GM21360 (cell line): ENCODE measurements around the gene UCK2.

Experiments used
- ATAC-seq: cut with Tn5 transposase; IDR thresholded peaks from one replicate; pipeline ENCODE4 v1.9.1; 2021; ENCODE audit warnings: mild to moderate bottlenecking, moderate library complexity; ENCODE audit not compliant: unreplicated experiment

Gene UCK2

DNA sequence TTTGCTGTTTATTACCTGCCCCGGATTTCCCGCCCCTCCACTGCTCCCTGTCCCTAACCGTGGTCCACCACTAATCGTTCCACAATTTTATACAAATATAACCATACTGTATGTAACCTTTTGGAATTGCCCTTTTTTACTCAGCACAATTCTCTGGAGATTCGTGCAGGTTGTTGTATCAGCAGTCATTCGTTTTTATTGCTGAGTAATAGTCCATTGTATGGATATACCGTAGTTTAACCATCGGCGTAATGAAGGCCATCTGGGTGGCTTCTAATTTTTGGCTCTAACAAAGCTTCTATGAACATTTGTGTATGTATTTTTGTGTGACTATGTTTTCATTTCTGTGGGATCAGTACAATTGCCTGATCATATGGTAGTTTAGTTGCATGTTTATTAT is 50.0 kb downstream of the UCK2 start:
- ATAC-seq, result no peak

DNA sequence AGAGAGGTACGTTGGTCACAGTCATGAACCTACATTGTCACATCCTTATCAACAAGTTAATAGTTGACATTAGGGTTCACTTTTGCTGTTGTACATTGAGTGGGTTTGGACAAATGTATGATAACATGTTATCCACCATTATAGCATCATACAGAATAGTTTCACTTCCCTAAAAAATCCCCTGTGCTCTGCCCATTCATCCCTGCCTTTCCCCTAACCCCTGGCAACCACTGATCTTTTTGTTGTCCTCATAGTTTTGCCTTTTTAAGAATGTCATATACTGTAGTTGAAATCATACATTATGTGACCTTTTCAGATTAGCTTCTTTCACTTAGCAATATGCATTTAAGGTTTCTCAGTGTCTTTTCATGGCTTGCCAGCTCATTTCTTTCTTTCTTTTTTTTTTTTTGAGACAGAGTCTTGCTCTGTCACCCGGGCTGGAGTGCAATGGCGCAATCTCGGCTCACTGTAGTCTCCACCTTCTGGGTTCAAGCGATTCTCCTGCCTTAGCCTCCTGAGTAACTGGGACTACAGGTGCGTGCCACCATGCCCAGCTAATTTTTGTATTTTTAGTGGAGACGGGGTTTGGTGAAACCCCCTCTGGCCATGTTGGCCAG is 50.6 kb downstream of the UCK2 start:
- ATAC-seq, result peak; percentile 71

DNA sequence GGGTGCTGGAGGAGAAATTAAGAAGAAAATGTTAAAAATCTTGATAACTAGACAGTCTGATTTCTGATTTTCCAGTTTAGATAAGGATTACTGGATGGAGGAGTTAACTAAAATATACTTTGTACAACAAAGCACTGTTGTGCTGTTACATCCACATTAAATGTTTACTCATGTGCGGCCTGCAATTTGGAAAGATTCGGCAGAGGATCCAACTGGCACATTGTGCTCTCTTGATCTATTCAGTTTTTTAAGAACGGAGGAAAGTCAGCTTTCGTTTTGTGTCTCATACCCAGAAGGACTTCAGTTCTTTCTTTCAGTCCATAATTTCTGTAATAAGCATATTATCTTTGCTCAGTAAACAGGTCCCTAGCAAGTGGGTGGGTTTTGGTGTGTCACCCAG is 52.5 kb downstream of the UCK2 start:
- ATAC-seq, result no peak

DNA sequence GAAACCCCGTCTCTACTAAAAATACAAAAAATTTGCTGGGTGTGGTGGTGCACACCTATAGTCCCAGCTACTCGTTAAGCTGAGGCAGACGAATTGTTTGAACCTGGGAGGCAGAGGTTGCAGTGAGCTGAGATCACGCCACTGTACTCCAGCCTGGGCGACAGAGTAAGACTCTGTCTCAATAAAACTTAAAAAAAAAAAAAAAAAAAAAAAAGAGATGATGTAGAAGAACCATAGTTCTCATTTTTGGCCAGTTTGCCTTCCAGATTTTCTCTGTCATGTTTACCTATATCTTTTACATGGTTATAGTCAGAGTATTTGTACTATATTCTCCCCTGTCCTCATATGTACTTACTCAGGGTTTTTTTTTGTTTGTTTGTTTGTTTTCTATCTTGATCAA is 53.6 kb downstream of the UCK2 start:
- ATAC-seq, result no peak

DNA sequence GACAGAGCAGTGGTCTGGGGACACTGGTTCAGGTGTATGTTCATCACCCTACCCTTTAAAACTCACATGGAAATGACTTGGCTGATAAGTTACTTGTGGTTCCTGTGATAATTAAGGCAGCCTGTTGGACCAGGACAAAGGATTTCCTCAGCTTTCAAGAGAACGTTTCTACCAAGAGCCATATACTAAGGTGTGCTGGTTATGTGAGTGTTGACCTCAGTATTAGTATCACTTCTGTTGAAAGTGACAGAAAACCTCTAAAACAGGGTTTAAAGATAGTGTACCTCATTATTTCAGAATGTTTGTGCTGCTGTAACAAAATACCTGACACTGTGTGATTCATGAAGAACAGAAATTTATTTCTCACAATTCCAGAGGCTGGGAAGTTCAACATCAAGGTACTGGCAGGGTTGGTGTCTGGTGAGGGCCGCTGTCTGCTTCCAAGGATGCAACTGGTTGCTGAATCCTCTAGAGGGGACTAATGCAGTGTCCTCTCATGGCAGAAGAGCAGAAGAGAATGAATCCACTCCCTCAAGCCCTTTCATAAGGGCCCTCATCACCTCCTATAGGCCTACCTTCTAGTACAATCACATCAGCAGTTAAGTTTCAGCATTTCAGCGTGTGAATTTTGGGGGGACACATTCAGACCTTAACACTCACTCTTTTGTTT is 54.9 kb downstream of the UCK2 start:
- ATAC-seq, result no peak

DNA sequence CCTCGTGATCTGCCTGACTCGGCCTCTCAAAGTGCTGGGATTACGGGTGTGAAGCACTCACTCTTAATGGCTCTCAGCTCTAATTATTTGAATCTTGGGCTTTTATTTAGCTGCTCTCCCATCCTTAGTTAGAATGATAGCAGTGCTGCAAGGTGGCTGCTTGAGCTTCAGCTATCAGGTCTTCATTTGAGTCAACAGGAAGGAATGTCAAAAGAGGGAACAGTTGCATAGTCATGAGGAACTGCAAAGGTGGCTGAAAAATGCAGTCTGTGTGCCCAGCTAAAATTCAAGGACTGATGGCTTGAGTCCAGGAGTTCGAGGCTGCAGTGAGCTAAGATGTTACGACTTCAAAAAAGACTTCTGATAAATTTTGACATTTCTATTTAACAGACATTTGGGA is 55.6 kb downstream of the UCK2 start:
- ATAC-seq, result no peak

DNA sequence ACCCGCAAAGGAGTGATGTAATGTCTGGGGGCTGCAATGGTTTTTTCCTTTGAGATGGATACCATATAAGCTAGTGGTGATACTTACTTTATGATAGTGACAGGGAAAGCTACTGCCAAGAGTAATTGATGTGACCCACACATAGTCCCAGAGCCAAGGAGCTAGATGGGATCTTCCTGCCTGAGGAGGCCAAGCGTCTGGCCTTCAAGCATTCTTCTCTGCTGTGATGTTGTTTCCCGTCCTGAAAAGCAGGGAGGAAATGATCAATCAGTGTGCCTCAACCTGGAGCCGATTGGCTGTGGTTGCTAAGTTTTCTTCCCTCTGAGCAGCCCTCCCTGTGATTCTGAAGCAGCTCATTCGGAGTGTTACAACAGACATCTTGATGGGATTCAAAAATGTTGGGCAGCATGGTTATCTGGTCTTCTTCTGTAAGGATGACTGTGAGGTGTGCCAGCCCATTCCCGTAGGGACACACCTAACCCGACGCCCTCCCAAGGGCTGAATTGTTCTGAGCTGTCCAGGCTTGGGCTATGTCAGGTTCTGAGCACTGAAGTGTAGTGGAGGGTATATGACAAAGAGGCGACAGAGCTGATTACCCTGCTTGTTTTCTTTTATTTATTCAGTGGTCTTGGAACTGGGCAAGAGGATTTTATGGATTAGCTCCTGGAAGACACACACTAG is 56.7 kb downstream of the UCK2 start:
- ATAC-seq, result no peak

DNA sequence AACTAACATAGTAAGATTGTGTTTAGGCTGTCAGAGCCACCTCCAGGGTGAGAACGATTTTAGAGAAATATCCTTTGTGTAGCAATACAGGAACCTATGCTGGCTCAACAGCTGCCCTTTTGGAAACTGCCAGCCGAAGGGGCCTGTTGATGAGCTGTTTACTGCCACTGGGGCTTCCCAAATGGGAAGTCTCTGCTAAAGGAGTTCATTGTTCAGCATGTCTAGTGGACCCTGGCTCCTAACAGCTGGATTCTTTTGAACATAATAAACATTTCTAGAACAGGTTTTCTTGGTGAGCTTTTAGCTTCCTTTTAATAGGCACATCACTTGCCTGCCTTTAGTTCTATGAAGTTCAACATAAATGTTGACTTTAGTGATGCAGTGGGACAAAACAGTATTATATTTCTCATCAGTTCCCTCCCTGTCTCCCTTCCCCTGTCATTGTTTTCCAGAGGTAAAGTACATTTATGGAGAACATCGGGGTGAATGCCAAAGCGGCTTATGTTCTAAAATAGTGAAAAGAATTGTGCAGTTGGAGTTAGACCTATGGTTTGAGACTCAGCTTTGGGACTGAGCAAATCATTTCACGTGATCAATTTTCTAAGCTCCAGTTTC is 57.4 kb downstream of the UCK2 start:
- ATAC-seq, result no peak

DNA sequence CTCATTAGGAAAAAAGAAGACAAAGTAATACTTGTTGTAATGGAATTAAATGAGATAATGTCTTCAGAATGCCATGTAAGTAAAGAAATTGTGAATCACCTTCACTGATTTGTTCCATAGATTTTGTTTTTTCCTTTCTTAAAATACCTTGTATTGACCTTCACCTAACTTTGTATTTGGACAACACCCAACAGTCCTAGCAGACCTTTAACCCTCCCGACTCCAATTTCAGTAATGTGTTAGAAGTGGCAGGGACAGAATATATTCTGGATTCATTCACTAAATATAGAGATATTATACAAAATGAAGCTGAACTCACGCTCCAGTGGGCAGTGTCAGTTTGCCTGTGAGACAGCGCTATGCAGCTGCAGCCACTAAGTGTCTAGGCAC is 57.9 kb downstream of the UCK2 start:
- no peak for ATAC-seq

DNA sequence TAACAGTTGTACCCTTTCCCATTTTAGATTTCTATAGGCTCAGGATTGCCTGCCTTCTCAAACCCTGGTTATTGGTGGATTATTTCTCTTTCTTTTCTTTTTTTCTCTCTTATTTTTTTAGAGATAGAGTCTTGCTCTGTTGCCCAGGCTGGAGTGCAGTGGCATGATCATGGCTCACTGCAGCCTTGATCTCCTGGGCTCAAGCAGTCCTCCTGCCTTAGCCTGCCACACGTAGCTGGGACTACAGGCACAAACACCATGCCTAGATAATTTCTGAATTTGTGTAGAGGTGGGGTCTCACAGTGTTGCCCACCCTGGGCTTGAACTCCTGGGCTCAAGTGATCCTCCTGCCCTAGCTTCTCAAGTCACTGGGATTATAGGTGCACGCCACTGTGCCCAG is 58.8 kb downstream of the UCK2 start:
- ATAC-seq, result no peak

DNA sequence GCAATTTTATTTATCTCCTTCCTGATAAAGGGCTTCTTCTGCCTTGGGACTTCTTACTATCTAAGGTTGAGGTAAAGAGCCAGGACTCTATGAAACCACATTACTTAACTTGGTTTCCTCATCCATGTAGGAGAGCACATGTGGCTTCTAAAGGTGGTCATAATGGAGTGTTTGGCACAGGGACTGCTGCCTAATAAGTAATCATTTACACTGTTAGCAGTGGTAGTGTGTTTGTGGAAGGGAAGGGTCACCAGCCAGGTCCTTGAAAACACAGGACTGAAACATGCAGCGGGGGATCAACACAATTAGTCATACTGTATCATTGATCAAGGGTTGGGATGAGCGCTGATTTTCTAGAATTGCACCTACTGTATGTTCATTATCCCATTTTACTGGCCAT is 59.6 kb downstream of the UCK2 start:
- ATAC-seq, result no peak

DNA sequence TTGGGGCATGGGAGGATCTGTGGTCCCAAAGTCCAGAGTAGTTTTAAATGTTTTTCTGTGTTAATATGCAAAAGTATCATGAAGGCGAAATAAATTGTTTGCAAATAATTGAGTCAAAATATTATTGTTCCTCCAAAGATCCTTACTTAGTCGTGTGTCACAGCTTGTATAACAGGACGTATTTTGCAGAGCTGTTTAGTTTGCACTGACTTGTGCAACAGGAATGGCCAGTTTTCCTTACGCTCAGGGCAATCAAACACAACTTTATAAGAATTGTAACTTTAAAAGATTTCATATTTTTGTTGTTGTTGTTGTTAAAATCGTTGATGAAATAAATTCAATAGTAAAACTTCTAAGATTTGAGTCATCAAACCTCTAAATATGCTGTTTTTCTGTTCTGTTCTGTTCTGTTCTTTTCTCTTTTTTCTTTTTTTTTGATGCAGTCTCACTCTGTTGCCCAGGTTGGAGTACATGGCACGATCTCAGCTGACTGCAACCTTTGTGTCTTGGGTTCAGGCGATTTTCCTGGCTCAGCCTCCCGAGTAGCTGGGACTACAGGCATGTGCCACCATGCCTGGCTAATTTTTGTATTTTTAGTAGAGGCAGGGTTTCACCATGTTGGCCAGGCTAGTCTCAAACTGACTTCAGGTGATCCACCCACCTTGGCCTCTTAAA is 60.6 kb downstream of the UCK2 start:
- ATAC-seq, result no peak

DNA sequence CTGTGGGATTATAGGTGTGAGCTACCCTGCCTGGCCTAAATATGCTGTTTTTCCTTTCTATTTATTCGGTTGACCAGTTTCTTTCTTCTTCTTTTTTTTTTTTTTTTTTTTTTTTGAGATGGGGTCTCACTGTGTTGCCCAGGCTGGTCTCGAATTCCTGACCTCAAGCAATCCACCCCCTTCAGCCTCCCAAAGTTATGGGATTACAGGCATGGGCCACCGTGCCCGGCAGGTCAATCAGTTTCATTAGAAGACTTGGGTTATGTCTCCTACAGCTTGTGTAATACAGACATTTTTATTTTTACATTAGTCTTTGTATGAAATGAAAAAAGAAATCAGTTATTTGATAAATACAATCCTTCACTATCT is 61.1 kb downstream of the UCK2 start:
- no peak for ATAC-seq

DNA sequence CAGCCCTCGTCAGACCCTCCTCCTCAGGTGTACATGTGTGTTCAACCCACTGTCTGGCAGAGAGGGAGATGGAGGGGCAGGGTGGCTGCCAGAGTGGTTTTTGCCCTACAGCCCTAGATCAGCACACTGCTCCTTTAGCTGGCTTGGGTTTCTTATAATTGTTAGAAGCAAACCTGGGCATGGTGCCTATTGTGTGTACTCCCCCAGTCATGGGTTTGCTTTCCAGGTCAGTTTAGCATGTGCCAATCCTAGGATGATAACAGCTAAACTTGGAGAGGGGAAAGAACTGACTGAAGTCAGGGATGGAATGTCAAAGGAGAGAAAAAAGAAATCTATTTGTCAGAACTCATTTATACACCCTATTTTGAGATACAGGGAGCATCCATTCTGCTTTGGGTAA is 63.3 kb downstream of the UCK2 start:
- no peak for ATAC-seq

DNA sequence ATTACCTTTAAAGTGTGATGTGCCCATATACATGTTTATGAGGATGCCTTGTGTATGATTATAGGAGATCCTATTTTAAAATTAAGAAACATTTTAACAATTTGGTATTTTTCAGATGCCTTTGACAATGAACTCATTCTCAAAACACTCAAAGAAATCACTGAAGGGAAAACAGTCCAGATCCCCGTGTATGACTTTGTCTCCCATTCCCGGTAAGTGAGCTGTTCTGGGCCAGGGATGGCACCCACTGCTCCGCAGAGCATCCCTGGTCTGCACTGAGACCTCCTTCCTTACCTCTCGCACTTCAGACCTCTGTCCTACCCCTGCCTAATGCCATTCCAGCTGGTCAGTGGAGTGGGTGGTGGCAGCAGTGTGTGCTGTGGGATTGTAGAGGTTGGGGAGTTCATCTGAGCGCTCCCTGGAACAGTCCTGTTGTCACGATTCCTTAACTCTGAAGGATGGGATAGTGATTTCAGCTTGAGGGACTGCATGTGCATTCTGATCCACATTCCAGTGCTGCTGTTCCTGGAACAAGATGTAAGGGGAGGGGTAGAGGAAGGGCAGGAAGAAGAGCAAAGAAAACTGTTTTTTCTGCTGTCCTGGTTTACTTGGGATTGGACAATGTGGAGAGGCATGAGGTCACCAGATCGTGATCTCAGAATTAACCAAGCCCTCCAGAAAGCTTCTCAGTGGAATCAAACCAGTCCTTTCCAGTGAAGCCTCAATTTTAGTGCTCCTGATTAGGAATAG is 63.9 kb downstream of the UCK2 start:
- ATAC-seq, result no peak

DNA sequence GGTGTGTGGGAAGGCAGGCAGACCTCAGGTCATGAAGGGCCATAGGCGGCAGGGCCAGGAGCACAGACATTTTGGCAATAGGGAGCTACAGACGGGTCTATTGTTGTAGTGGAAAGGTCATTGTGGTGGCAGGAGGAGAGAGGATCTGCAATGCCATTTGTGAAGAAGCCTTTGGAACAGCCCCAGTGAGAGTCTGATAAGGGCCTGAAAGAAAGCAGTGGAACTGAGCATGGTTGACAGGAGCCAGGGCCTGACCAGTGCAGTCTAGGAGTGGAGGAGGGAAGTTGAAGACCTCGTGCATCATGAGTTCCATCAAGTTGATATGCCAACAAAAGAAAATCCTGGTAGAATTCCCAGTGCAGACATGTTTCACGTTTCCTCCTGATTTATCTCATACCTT is 65.5 kb downstream of the UCK2 start:
- ATAC-seq, result no peak

DNA sequence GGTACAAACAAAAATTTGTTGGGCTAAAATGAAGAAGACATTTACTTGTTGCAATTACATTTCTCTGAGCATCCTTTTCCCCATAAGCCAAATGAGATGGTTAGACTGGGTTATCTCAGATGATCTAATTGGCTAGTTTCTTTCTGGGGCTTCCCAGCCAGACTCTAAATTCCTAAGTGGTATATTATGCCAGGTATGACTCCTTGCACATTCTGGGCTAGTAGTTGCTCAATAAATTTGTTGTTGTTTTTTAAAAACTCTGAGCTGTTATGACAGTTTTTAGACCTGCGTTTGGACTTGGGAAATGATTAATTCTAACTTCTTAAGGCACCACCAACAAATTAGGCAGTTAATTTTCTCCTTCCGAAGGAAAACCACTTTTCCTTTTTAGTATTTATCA is 66.1 kb downstream of the UCK2 start:
- ATAC-seq, result no peak

DNA sequence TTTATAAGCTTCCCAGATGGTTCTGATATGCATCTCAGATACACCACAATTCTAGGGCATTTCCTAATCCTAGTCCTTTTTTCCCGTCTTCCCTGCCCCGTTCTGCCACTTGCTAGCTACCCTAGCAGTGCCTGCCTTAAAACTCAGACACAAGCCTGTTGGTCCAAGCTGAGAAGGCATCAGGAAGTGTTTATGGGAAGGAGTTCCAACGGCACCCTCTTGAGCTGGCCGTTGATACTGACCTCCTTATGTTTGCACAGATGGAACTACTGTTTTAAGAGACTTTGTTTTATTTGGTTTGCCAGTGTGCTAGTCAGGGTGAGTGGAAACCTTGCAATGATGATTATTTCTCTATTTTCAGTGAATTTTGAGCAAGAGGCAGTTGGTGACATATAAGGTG is 67.2 kb downstream of the UCK2 start:
- ATAC-seq, result no peak

DNA sequence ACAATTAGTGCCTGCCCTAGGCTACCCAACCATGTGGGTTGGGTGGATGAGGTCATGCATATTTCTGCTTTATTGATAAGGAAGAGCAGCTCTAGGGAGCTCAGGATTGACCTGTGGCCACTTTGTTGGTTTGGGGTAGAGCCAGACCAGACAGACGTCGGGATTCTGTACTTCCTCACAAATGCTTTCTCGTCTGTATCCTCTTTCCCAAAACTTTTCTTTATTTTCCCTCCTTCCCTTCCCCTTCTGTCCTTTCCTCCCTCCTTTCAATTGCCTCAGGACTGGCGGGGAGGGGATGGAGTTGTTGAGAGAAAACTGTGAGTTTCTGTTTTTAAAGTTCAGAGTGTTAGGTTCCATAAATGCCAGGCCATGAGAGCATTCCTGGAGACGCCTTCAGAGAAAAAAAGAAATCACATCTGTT is 68.0 kb downstream of the UCK2 start:
- no peak for ATAC-seq

DNA sequence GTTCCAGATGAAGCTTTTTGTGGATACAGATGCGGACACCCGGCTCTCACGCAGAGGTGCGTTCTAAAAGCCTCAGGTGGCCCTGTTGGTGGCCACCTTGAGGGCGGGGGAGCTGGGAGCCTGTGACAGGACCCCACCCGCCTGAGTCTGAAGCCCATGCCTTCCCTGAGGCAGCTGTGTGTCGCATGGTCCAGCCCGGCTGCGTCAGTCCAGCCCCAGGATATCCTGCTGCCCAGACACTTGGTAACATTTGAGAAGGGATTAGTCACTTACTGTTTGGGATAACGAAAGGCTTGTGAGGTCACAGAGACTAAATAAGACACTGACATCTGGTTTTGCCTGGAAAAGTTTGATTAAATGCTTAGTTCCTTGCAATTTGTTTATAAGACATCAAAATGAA is 68.9 kb downstream of the UCK2 start:
- no peak for ATAC-seq
